Gastrocnemius medialis (tissue), 4 donors: ENCODE measurements around the gene AGAP3. TPM values are rescaled to one million over a fixed set of nuclear protein-coding genes. Genes with fewer than 3 reads are reported as not detected.

Experiments
- ATAC-seq, 2 donors: fragments of 150-250 bp; one replicate each; pipeline ENCODE4 v1.9.1; 2016
- DNase-seq, 2 donors: peaks; one replicate each; pipeline ENCODE4 v3.0.0-alpha.2; 2019
- H3K27ac ChIP-seq, 4 donors: fragments of 200-600 bp; sonication (generic); 1 replicate in 1 of 4; 2 replicates in 3 of 4; pipeline ENCODE4 v1.5.1; 2016 to 2018; ENCODE audit warnings: mild to moderate bottlenecking in 2 of 4, moderate library complexity in 1 of 4
- H3K27me3 ChIP-seq, 3 donors: fragments of 200-600 bp; sonication (generic) in 2 of 3; 1 replicate in 1 of 3; 2 replicates in 2 of 3; pipeline versions ENCODE4 v1.5.1 to v1.6.0; 2016 to 2019; ENCODE audit warnings: mild to moderate bottlenecking in 1 of 3, moderate library complexity in 1 of 3
- H3K36me3 ChIP-seq, 2 donors: fragments of 200-600 bp; sonication (generic) in 1 of 2; one replicate each; pipeline ENCODE4 v1.5.1; 2017 to 2018
- H3K4me1 ChIP-seq, 2 donors: fragments of 200-600 bp; sonication (generic) in 1 of 2; one replicate each; pipeline ENCODE4 v1.5.1; 2016 to 2017; ENCODE audit warnings: mild to moderate bottlenecking in 2 of 2
- H3K4me3 ChIP-seq, 4 donors: fragments of 200-600 bp; sonication (generic) in 3 of 4; 1 replicate in 1 of 4; 2 replicates in 3 of 4; pipeline ENCODE4 v1.5.1; 2016 to 2019; ENCODE audit warnings: mild to moderate bottlenecking in 2 of 4
- H3K9me3 ChIP-seq, 3 donors: fragments of 200-600 bp; sonication (generic) in 2 of 3; 1 replicate in 1 of 3; 2 replicates in 2 of 3; pipeline ENCODE4 v1.5.1; 2016 to 2019
- POLR2A ChIP-seq, 2 donors: fragments of 450-650 bp; IDR thresholded peaks; one replicate each; pipeline ENCODE4 v1.6.1; 2017; ENCODE audit warnings: antibody characterized with exemption in 2 of 2, mild to moderate bottlenecking in 2 of 2, moderate library complexity in 2 of 2
- in situ Hi-C, 4 donors: fragments of 200-750 bp; cut with MboI; loops; one replicate each; pipeline versions ENCODE4 v1.15.0 to v1.8.0; 2017; ENCODE audit warnings: low sequenced_read_pairs in 4 of 4
- intact Hi-C: fragments of 100-400 bp; cut with DNase I; formaldehyde crosslinking; loops from one replicate; pipeline ENCODE4 v1.15.1; 2023; ENCODE audit warnings: low total_unique reads
- total RNA-seq, 4 donors: library from RNA; depleted of rRNA; stranded (reverse); fragments of >200 nt; gene quantifications; one replicate each; pipeline versions ENCODE4 v1.1.0 to v1.2.3, GENCODE V29; 2016
- TF ChIP-seq, protein P1 (sequence below), 5 experiments: fragments of 450-650 bp in 3 of 5; fragments of 200-600 bp in 2 of 5; sonication (generic) in 2 of 5; IDR thresholded peaks in 4 of 5; conservative IDR thresholded peaks in 1 of 5; 1 replicate in 4 of 5; 2 replicates in 1 of 5; pipeline ENCODE4 v1.5.1; 2016 to 2019; ENCODE audit warnings: antibody characterized with exemption in 5 of 5, mild to moderate bottlenecking in 3 of 5, moderate library complexity in 3 of 5

The AGAP3 gene
- total RNA-seq, 4 donors from 2014 or later, result 31.1 to 65.3 (median 36.3) TPM

DNA sequence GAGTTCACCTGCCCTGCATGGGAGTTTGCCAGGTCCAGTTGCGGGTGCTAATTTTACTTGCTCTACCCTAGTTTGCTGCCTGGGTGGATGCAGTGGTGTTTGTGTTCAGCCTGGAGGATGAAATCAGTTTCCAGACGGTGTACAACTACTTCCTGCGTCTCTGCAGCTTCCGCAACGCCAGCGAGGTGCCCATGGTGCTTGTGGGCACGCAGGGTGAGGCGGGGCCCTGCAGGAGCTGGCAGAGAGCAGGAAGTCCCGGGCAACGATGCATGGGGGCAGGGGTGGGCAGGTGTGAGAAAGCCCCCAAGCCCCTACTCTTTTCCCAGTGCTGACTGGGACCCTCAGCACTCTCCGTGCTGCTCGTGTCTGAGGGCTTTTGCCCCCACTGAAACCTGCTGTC lies 31.3 kb downstream of the AGAP3 start:
- Histone ChIP-seq H3K27me3 (no peaks in the 10 kb centered on the region), H3K36me3 (peaks cover 0 to 37% of the 10 kb centered on the region in 2 donors), H3K27ac (no peak overlapping the region), H3K4me3 (no peak overlapping the region), H3K9me3 (no peaks in the 10 kb centered on the region), H3K4me1 (peaks cover 0 to 4% of the 10 kb centered on the region in 2 donors)
- no peak for ATAC-seq
- in situ Hi-C loops, result no loop called here
- no peak for DNase-seq
- intact Hi-C loops, result no loop called here
- TF ChIP-seq POLR2A (IDR thresholded peaks at IDR 0.05), result no peak
- TF ChIP-seq, protein P1, sequence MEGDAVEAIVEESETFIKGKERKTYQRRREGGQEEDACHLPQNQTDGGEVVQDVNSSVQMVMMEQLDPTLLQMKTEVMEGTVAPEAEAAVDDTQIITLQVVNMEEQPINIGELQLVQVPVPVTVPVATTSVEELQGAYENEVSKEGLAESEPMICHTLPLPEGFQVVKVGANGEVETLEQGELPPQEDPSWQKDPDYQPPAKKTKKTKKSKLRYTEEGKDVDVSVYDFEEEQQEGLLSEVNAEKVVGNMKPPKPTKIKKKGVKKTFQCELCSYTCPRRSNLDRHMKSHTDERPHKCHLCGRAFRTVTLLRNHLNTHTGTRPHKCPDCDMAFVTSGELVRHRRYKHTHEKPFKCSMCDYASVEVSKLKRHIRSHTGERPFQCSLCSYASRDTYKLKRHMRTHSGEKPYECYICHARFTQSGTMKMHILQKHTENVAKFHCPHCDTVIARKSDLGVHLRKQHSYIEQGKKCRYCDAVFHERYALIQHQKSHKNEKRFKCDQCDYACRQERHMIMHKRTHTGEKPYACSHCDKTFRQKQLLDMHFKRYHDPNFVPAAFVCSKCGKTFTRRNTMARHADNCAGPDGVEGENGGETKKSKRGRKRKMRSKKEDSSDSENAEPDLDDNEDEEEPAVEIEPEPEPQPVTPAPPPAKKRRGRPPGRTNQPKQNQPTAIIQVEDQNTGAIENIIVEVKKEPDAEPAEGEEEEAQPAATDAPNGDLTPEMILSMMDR (IDR thresholded peaks at IDR 0.05 in 4 of 5, conservative IDR thresholded peaks at IDR 0.05 in 1 of 5), result no peak

DNA sequence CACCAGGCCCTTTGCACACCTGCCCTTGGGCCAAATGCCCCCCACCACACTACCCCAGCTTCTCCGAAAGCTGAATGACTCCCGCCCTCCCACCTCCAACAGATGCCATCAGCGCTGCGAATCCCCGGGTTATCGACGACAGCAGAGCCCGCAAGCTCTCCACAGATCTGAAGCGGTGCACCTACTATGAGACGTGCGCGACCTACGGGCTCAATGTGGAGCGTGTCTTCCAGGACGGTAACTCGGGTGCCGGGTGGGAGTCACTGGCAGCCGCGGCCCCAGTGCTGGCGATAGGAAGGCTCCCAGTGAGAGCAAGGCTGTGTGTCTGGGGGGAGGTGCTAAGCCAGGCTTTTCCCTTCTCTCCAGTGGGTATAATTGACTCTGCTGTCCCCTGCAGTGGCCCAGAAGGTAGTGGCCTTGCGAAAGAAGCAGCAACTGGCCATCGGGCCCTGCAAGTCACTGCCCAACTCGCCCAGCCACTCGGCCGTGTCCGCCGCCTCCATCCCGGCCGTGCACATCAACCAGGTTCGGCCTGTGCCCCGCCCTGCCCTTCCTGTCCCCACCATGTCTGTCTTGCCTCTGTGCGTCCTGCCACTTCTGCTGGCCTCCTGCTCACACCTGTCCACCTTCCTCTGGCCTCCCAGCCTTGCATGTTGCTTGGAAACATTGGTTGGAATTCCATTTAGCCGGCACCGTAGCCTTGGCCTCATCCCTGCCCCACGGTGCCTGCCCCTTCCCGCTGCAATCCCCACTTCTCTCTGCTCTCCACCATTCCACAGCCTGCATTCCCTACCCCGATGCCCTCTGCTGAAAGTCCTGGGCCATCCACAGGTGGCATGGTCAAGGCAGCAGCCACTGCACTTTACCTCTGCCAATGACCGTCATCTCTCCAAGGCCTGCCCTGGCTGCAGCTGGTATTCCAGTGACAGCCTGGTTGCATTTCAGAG lies 32.1 kb downstream of the AGAP3 start:
- intact Hi-C loops, result no loop called here
- no peak for TF ChIP-seq POLR2A (IDR thresholded peaks at IDR 0.05)
- TF ChIP-seq, protein P1 (IDR thresholded peaks at IDR 0.05 in 4 of 5, conservative IDR thresholded peaks at IDR 0.05 in 1 of 5), result no peak
- no peak overlapping the region for H3K4me3 ChIP-seq
- in situ Hi-C loops, result no loop called here
- H3K9me3 ChIP-seq, result no peaks in the 10 kb centered on the region
- ATAC-seq (no peak), DNase-seq (no peak)
- peaks cover 0 to 4% of the 10 kb centered on the region in 2 donors for H3K4me1 ChIP-seq
- peaks cover 0 to 37% of the 10 kb centered on the region in 2 donors for H3K36me3 ChIP-seq
- no peak overlapping the region for H3K27ac ChIP-seq
- no peaks in the 10 kb centered on the region for H3K27me3 ChIP-seq

DNA sequence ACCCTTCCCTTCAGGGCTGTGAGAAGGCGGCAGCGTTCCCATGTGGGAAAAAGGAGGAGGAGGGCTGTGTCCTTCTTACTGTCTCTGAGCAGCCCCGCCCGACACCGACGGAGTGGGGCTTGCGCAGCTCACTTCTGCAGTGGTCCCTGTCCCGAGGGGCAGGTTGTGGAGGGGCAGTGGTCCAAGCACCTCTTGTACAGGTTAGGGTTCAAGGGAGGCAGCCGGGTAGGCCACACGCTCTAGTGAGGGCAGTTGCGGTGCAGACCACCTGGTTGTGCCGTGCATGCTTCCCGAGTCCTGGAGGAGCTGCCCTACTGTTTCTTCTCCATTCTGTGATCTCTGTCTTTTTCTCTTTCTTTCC lies 32.8 kb downstream of the AGAP3 start:
- H3K4me3 ChIP-seq, result no peak overlapping the region
- in situ Hi-C loops, result no loop called here
- peaks cover 0 to 4% of the 10 kb centered on the region in 2 donors for H3K4me1 ChIP-seq
- no peaks in the 10 kb centered on the region for H3K27me3 ChIP-seq
- TF ChIP-seq POLR2A (IDR thresholded peaks at IDR 0.05), result no peak
- TF ChIP-seq, protein P1 (IDR thresholded peaks at IDR 0.05 in 4 of 5, conservative IDR thresholded peaks at IDR 0.05 in 1 of 5), result no peak
- peaks cover 0 to 37% of the 10 kb centered on the region in 2 donors for H3K36me3 ChIP-seq
- no peak for ATAC-seq
- H3K27ac ChIP-seq, result no peak overlapping the region
- intact Hi-C loops, result no loop called here
- no peak for DNase-seq
- no peaks in the 10 kb centered on the region for H3K9me3 ChIP-seq

DNA sequence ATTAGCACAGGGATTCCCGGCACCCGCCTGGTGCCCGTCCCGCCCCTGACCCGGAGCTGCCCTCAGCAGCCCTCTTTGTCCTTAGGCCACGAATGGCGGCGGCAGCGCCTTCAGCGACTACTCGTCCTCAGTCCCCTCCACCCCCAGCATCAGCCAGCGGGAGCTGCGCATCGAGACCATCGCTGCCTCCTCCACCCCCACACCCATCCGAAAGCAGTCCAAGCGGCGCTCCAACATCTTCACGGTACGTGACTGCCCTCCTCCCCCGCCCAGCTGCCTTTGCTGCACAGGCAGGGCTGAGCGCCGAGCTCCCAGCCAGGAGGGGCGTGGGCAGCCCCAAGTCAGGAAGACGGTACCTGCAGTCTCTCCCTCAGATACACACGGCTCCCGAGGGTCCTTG lies 33.6 kb downstream of the AGAP3 start:
- H3K4me3 ChIP-seq, result no peak overlapping the region
- peaks cover 0 to 7% of the 10 kb centered on the region in 2 donors for H3K4me1 ChIP-seq
- no peaks in the 10 kb centered on the region for H3K27me3 ChIP-seq
- no peak overlapping the region for H3K27ac ChIP-seq
- in situ Hi-C loops, result loop anchor here in 2 of 4 donors (10.0 kb wide), 1 partner anchor 55 kb away; no protein-coding TSS in a partner anchor
- no peak for ATAC-seq
- no peak for DNase-seq
- intact Hi-C loops, result no loop called here
- TF ChIP-seq, protein P1 (IDR thresholded peaks at IDR 0.05 in 4 of 5, conservative IDR thresholded peaks at IDR 0.05 in 1 of 5), result no peak
- TF ChIP-seq POLR2A (IDR thresholded peaks at IDR 0.05), result no peak
- no peaks in the 10 kb centered on the region for H3K9me3 ChIP-seq
- peaks cover 0 to 37% of the 10 kb centered on the region in 2 donors for H3K36me3 ChIP-seq
